NOMO-1 treated with DMSO at 0.1 percent for 48 hours (cell line): Measurements from ENCODE around the gene PROM2.

Source experiments
- DNase-seq: peaks from one replicate; lab custom pipeline; 2025; ENCODE audit not compliant: unreplicated experiment; lab: John Stamatoyannopoulos, UW

The PROM2 gene

DNA sequence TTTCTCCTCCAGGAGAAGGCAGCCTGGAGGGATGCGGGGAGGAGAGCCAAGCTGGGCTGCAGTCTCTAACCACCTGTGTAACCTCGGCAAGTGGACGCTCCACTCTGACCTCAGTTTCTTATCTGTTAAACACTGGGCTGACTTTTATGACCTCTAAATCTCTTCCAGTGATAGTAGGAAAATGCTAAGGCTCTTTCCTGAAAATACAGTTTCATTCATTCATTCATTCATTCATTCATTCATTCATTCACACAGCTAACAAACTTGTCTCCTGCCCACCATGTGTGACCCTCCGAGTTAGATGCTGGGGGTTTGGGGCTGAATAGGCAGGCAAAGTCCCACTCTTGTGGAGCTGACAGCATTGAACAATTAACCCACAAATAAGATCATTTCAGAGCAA lies 9.3 kb downstream of the PROM2 start:
- no peak for DNase-seq

- DNase-seq = no peak
Observed at GRCh38 chr2:95284886-95285541, 10.8 kb downstream of the PROM2 start.

DNA sequence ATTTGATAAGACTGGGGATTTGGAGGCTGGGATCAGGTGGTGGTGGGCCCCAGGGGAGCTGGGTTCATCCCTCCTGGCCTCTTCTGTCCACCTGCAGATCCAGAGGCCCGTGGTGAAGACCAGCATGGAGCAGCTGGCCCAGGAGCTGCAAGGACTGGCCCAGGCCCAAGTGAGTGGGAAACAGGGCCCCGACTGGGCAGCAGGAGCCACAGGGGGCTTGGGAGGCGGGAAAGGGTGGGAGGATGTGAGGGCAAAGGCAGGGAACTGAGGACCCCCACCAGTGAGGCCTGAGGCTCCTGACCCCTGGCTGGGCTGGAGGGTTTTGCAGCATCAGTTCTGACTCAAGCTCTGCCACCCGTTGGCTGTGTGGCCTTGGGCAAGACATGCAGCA lies 11.3 kb downstream of the PROM2 start:
- DNase-seq = no peak

DNA sequence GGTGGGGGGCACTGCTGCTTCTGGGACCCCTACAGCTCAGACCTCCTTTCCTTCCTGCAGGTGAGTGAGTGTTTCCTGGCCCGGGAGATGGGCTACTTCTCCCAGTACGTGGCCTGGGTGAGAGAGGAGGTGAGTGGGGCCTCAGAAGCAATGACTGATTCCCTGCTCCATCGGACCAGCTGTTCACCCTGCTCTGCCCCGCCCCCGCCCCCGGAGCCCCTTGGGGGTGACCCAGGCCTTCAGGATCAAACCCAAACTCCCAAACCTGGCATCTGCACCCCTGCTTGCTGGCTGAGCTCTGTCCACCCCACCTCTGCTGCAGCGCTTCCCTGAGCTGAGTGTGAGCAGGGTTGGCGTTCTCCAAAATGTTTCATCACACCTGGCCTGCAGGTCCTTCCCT lies 13.1 kb downstream of the PROM2 start:
- DNase-seq = no peak

GRCh38 chr2:95287806-95288205 lies 13.6 kb downstream of the PROM2 start:
- DNase-seq = no peak

- no peak for DNase-seq
Observed at GRCh38 chr2:95289253-95289652, 15.0 kb downstream of the PROM2 start.

DNA sequence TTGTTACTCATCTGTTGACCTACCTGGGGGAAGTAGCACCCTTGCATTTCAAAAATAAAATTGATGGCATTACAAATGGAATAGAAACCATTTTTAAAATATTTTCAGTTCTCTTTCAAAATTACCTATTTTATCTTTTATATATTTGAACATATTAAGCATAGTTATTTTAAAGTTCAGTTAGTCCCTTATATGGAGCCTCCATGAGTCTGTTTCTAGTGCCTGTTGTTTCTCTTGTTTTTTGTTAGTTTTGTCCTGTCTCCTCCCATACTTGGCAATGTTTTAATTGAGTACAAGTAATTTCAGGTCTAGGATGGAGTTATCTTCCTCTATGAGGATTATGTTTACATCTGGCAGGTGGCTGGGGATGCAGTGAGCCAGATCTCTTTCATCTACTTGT lies 17.0 kb downstream of the PROM2 start:
- no peak for DNase-seq

DNA sequence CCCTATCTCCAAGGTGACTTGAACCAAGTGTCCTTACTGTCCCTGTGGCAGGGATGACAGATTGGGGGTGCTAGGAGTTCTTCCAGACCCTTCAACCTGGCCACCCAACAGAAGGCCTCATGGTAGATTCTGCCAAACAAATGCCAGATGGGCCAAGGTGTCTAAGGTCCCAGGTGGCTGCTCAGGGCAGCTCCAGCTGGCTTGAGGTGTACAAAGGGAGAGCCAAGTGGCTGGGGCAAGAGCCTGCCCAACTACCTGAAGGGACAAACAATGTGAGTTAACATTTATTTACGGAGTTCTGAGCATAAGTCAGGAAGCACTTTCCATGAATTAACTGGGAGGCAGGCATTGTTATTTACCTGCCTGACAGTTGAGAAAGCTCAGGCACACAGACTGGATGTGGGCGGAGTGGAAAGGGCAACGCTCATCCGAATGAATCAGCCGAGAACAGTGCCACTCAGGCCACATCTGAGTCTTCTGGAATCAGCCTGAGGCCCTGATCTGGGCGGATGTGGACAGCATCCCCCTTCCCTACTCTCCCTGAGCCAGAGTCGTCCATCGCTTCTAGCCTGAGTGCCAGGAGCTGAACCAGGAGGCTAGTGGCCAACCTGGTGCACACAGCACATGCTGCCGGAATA lies 18.5 kb downstream of the PROM2 start:
- DNase-seq = no peak

DNA sequence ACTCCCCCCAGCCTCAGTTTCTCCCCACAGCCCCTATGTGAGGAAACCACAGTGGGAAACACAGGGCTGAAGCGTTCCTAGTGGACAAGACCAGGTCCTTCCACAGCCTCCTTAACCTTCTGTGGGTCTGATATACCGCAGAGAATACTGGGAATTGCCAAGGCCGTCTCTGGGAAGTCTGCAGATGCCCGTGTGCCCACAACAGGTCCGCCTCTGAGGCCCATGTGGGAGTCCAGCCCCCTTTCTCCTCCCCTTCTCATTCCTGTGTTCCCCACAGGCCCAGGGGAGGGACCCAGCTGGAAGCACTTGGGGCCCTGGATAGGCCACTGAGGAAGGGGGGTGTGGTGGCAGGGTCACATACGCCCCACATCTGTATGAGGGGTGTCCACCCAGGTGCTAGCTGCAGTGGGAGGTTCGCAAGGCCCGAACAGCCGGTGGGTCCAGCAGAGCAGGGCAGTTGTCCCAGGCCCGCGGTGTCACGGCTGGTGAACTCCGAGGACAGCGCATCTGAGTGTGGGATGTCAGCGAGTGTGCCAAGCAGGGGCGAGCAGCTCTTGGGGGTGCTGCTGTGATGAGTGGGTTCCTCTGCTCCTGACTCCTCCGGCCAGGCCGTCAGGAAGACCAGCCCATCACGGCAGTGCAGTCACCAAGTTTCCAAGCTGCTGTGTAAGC lies 20.5 kb downstream of the PROM2 start:
- DNase-seq = no peak

GRCh38 chr2:95295376-95295775 lies 21.1 kb downstream of the PROM2 start:
- DNase-seq = no peak

- no peak for DNase-seq
Observed at GRCh38 chr2:95296011-95296410, 21.8 kb downstream of the PROM2 start.

GRCh38 chr2:95296880-95297487 lies 22.7 kb downstream of the PROM2 start, which contains the start of gene KCNIP3:
TSS of gene KCNIP3 (plus strand) at chr2:95297347. CDS start at chr2:95297439, 92 bp downstream.
- no peak for DNase-seq

DNA sequence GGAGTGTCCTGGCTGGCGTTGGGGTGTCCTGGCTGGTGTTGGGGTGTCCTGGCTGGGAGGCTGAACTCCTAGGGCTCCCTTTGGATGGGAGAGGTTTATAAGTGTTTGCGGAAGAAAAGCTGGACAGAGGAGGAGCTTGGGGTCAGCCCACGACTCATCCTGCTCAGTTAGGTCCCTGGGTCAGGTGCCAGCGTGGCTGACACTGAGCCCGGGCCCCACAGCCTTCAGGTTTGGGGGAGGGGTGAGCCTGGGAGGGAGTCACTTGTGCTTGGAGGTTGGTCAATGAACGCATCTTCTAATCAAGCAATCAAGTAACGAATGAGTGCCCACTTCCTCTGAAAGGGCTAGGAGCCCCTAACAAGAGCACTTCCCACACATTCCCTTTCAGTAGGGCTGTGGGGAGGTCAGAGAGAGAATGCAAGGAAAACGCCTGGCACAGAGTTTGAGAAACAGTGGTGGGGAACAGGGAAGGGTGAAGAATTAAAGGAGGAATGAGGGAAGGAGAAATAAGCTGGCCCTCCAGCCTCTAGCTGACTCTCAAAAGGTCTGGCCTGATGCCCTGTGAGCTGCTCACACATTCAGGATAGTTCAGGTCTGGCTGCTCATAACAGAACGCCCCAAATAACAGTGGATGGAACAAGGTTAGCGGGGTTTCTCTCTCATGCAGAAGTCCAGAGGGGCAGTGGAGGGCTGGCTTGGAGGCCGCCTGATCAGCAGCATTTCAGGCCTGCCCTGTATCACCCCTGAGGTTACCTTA lies 23.6 kb downstream of the PROM2 start:
- no peak for DNase-seq

GRCh38 chr2:95298486-95299111 lies 24.4 kb downstream of the PROM2 start:
- DNase-seq = no peak

DNA sequence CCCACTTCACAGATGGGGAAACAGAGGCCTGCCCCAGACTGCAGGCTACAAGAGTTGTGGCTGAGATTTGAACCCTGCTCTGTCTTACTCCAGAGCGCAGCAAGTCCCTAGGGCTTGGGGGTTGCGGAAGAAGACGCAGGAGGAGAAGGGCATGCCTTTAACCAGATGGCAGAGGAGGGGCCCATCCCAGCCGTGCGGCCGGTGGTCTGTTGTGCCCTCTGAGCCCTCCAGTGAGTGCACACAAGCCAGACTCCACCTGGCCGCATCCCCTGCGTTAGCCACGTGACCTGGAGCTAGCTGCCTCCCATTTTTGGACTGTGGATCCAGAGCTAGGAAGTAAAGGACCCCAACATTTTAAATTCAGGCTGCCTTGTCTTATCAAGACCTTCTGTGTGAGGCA lies 25.7 kb downstream of the PROM2 start:
- no peak for DNase-seq

DNA sequence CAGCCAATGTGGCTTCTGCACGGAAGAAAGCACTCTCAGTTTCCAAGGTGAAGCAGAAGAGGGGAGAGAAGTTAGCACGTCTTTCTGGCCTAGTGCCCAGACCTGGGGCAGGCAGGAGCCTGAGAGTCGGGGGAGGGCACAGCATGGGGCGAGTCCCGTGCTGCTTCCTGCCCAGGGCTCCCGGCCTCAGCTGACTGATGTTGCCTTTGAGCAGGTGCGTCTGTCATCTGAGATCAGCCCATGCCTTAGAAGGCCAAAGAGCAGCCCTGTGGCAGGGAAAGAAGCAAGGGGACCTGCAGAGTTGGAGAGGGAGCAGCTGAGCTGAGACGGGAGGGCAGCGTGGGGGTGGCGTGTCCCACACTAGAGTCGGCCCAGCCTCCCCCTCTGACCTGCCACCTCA lies 26.2 kb downstream of the PROM2 start:
- DNase-seq = no peak

DNA sequence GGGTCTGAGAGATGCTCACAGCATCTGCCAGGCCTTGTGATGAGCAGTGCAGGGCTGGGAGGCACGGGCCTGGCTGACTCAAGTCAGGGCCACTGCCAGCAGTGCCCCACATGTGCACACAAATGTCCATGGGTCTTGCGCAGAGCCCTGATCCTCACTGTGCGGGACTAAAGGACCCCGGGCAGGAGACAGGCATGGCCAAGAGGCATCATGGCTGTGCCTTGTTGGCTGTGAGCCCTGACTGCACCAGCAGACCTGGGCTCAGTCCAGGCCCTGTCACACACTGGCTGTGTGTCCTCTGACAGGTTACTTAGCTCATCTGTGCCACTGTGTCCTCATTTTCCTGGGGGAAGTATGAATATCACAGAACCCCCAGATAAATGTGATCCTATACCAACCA lies 26.9 kb downstream of the PROM2 start:
- no peak for DNase-seq

DNA sequence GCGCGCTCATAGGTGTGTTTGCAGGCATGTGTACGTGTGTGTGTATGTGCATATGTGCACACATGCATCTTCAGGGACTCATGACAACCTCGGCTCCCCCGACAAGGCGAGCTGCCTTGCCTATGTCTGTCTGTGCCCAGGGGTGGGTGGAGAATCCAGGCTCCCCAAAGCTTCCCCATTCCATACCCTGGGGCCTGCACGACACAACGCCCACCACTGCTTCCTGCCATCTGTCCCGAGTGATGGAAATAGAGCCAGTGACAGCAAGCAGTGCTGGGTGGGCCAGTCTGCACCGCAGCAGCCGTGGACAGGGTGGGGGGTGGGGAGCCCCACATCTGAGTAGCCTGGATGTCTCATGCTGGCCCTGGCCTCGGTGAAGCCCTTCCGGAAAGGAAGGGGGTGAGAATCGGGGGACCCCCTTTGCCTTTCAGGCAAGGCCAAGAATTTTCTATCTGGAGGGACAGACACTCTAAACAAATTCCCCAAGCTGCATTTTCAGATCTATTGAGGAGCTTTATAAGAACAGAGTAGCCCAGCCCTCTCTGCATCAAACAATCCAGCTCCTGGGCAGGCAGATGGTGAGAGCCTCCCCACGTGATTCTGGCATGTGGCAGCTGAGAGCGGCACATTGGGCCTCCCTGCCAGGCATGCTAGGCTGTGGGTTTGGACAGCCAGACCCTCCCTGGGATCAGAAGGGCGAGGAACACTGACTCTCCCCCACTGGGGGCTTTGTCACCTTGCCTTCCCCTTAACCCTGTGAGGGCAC lies 27.8 kb downstream of the PROM2 start:
- DNase-seq = no peak

DNA sequence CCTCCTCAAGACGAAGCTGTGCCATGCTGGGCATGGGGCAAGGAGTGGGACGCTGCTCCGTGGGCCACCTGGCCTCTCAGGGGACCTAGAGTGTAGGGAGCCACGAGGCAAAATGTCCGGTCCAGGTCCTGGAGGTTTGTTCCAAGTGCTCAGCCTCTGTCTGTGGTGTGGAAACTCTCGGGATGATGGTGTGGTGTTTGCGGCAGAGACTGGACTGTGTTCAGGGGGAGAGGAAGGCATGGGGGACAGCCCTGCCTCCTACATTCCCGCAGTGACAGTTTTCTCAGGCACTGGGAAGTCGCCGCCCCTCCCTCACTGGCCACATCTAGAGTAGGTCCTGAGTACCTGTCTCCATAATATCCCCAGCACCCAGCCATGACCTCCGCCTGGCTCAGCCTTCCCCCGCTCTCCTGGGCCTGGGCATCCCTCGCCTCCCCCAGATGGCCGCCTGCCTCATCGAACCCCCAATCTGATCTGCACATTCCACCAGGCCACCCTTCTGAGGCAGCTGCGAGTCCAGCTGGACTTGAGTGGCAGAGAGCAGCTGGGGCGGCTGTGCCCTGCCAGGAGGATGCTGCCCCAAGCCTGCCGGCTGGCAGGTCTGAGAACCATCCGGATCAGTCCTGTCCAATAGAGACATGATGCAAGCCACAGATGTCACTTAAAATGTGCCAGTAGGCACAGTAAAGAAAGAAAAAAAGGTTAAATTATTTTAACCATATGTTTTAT lies 29.1 kb downstream of the PROM2 start:
- no peak for DNase-seq
